Measurements from ENCODE around the gene TMEM234.

TMEM234 gene

GRCh38 chr1:32201011-32201855 is 20.9 kb downstream of the TMEM234 start:
- TF ChIP-seq POLR2AphosphoS5 (IDR thresholded peaks at IDR 0.05; ENCODE audit: low read depth, low read length): no peak
- TF ChIP-seq SIN3A (IDR thresholded peaks at IDR 0.05; ENCODE audit: borderline replicate concordance, insufficient read depth, low read length): 0 out of 2 replicates have a peak, but pooled peaks have one; percentile 23

GRCh38 chr1:32200226-32201010 is 21.7 kb downstream of the TMEM234 start, which contains the start of gene CCDC28B:
Gene CCDC28B, plus strand, starts transcription at chr1:32200595. Its CDS starts 1,341 bp downstream, at chr1:32201936.
- no peak for TF ChIP-seq POLR2AphosphoS5 (IDR thresholded peaks at IDR 0.05; ENCODE audit: low read depth, low read length)
- TF ChIP-seq REST (IDR thresholded peaks at IDR 0.05; ENCODE audit: insufficient read depth in 1 of 2, low read depth in 2 of 2, low read length in 2 of 2): no peak
- no peak for TF ChIP-seq FOXP2 (optimal IDR thresholded peaks at IDR 0.05; ENCODE audit: borderline replicate concordance, extremely low read depth, extremely low read length, insufficient read depth)
- no peak for TF ChIP-seq TAF1 (IDR thresholded peaks at IDR 0.05; ENCODE audit: borderline replicate concordance, insufficient read depth, low read length)
- TF ChIP-seq SIN3A (IDR thresholded peaks at IDR 0.05; ENCODE audit: borderline replicate concordance, insufficient read depth, low read length): no peak

- no peak for TF ChIP-seq SIN3A (IDR thresholded peaks at IDR 0.05; ENCODE audit: borderline replicate concordance, insufficient read depth, low read length)
- no peak for TF ChIP-seq POLR2AphosphoS5 (IDR thresholded peaks at IDR 0.05; ENCODE audit: low read depth, low read length)
- no peak for TF ChIP-seq FOXP2 (optimal IDR thresholded peaks at IDR 0.05; ENCODE audit: borderline replicate concordance, extremely low read depth, extremely low read length, insufficient read depth)
- TF ChIP-seq TAF1 (IDR thresholded peaks at IDR 0.05; ENCODE audit: borderline replicate concordance, insufficient read depth, low read length): no peak
Observed at GRCh38 chr1:32199717-32200072, 22.5 kb downstream of the TMEM234 start.

GRCh38 chr1:32199043-32199716 is 23.0 kb downstream of the TMEM234 start:
- TF ChIP-seq FOXP2 (optimal IDR thresholded peaks at IDR 0.05; ENCODE audit: borderline replicate concordance, extremely low read depth, extremely low read length, insufficient read depth) (no peak), TAF1 (IDR thresholded peaks at IDR 0.05; ENCODE audit: borderline replicate concordance, insufficient read depth, low read length) (no peak), SIN3A (IDR thresholded peaks at IDR 0.05; ENCODE audit: borderline replicate concordance, insufficient read depth, low read length) (no peak)

GRCh38 chr1:32198237-32199042 is 23.7 kb downstream of the TMEM234 start:
- no peak; the same call in none of the 2 replicates for TF ChIP-seq POLR2AphosphoS5 (IDR thresholded peaks at IDR 0.05; ENCODE audit: low read depth, low read length)
- TF ChIP-seq FOXP2 (optimal IDR thresholded peaks at IDR 0.05; ENCODE audit: borderline replicate concordance, extremely low read depth, extremely low read length, insufficient read depth): no peak
- TF ChIP-seq TAF1 (IDR thresholded peaks at IDR 0.05; ENCODE audit: borderline replicate concordance, insufficient read depth, low read length): no peak
- no peak for TF ChIP-seq SIN3A (IDR thresholded peaks at IDR 0.05; ENCODE audit: borderline replicate concordance, insufficient read depth, low read length)
- TF ChIP-seq REST (IDR thresholded peaks at IDR 0.05; ENCODE audit: insufficient read depth in 1 of 2, low read depth in 2 of 2, low read length in 2 of 2): no peak

GRCh38 chr1:32197837-32198236 is 24.3 kb downstream of the TMEM234 start:
- TF ChIP-seq SIN3A (IDR thresholded peaks at IDR 0.05; ENCODE audit: borderline replicate concordance, insufficient read depth, low read length): no peak
- TF ChIP-seq TAF1 (IDR thresholded peaks at IDR 0.05; ENCODE audit: borderline replicate concordance, insufficient read depth, low read length): no peak
- TF ChIP-seq FOXP2 (optimal IDR thresholded peaks at IDR 0.05; ENCODE audit: borderline replicate concordance, extremely low read depth, extremely low read length, insufficient read depth): no peak
- TF ChIP-seq REST (IDR thresholded peaks at IDR 0.05; ENCODE audit: insufficient read depth in 1 of 2, low read depth in 2 of 2, low read length in 2 of 2): no peak
- no peak for TF ChIP-seq POLR2AphosphoS5 (IDR thresholded peaks at IDR 0.05; ENCODE audit: low read depth, low read length)
